Activated B cell treated with CpG ODN at 0.5 μM for 24 hours (primary cell): ENCODE results near the gene KDELR3. TPM values are rescaled to one million over a fixed set of nuclear protein-coding genes. Genes with fewer than 3 reads are reported as not detected.
A peak's percentile ranks its signal among the peaks of the same experiment; 100 is the strongest.

Experiments used
- ATAC-seq: fragments of 200-7000 bp; cut with Tn5 transposase; one replicate; pipeline ENCODE4 v1.10.0; 2021; ENCODE audit warnings: low read depth, mild to moderate bottlenecking, moderate library complexity
- CTCF ChIA-PET: fragments of 350-600 bp; sonication (Branson Sonifier 250); formaldehyde crosslinking; loops from one replicate; lab custom pipeline; 2021; ENCODE audit warnings: antibody characterized with exemption; lab: Charles Lee
- POLR2A ChIA-PET: fragments of 350-600 bp; sonication (Branson Sonifier 250); formaldehyde crosslinking; loops from one replicate; lab custom pipeline; 2021; ENCODE audit warnings: antibody characterized with exemption; lab: Charles Lee
- DNase-seq: peaks from one replicate; pipeline ENCODE4 v3.0.0; 2022
- H3K27ac Mint-ChIP-seq: one replicate; pipeline ENCODE4 v1.8.0; 2020; ENCODE audit warnings: mixed read lengths
- H3K27me3 Mint-ChIP-seq: one replicate; pipeline ENCODE4 v1.8.0; 2021; ENCODE audit warnings: mixed read lengths
- H3K36me3 Mint-ChIP-seq: one replicate; pipeline ENCODE4 v1.8.0; 2021; ENCODE audit warnings: low read depth, mixed read lengths
- H3K4me1 Mint-ChIP-seq: one replicate; pipeline ENCODE4 v1.8.0; 2021; ENCODE audit warnings: mixed read lengths
- H3K4me3 Mint-ChIP-seq: one replicate; pipeline ENCODE4 v1.8.0; 2020; ENCODE audit warnings: mild to moderate bottlenecking, mixed read lengths
- H3K9me3 Mint-ChIP-seq: one replicate; pipeline ENCODE4 v1.8.0; 2020; ENCODE audit warnings: mixed read lengths
- CTCF ChIP-seq: fragments of 200-600 bp; IDR thresholded peaks from one replicate; pipeline ENCODE4 v1.8.0; 2022; ENCODE audit warnings: antibody characterized with exemption, mild to moderate bottlenecking
- intact Hi-C: fragments of 100-400 bp; cut with micrococcal nuclease; formaldehyde crosslinking; loops from one replicate; pipeline ENCODE4 v1.15.1; 2024
- total RNA-seq: library from RNA; stranded (reverse); gene quantifications from 2 replicates; pipeline ENCODE4 v1.2.3, GENCODE V29; 2022

The KDELR3 gene
- total RNA-seq, 1 donor from 2014 or later, result not detected

DNA sequence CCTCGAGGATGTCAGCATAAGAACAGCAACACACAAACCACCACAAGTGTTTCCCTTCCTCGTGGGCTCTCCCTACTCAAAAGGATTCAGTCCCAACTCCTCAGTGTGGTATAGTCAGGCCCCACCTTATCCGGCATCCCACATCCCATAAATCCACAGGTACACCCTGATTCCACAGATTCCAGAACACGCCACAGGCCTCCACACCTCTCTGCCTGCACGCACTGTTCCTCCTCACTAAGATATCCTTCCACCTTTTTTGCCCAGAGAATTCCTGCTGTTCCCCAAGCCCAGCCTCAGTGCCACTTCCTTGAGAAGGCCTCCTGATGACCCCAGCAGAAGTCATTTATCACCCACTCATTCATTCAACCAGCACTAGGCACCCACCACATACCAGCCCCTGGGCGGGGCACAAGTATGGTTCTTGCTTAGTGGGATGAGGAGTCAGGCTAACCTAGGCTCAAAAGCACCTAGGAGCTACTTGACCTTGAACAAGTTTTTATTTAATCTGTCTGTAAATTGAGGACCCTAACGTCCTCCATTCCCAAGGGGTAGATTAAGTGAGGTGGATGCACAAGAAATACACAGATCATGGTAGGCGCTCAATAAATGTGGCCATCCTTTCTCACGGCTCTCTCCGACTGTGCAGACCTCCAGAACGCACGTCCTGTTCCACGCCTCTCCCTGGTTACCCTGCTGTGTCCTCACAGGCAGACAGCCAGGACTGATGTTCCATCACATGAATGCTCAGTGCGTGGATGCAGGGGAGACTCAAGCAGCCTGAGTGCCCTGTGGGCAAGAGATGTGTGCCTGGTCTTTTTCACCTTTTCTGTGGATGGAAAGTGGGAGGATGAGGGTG lies 10.8 kb upstream of the KDELR3 start:
- ChIA-PET CTCF (no interaction called here), POLR2A (no interaction called here)
- intact Hi-C loops, result no loop called here
- TF ChIP-seq CTCF, result no peak
- ATAC-seq (no peak), DNase-seq (no peak)
- peak overlapping the region; percentile 36 for H3K27ac Mint-ChIP-seq
- peak overlapping the region; percentile 56 for H3K4me3 Mint-ChIP-seq
- no peaks in the 10 kb centered on the region for H3K9me3 Mint-ChIP-seq
- peaks cover 71% of the 10 kb centered on the region for H3K27me3 Mint-ChIP-seq
- H3K4me1 Mint-ChIP-seq, result peaks cover 22% of the 10 kb centered on the region
- no peaks in the 10 kb centered on the region for H3K36me3 Mint-ChIP-seq

- no peaks in the 10 kb centered on the region for H3K36me3 Mint-ChIP-seq
- no peak overlapping the region for H3K27ac Mint-ChIP-seq
- H3K27me3 Mint-ChIP-seq, result peaks cover 74% of the 10 kb centered on the region
- no peak for TF ChIP-seq CTCF
- intact Hi-C loops, result no loop called here
- DNase-seq (no peak), ATAC-seq (no peak)
- no peaks in the 10 kb centered on the region for H3K9me3 Mint-ChIP-seq
- peaks cover 11% of the 10 kb centered on the region for H3K4me1 Mint-ChIP-seq
- ChIA-PET POLR2A (no interaction called here), CTCF (no interaction called here)
- H3K4me3 Mint-ChIP-seq, result no peak overlapping the region
Observed at GRCh38 chr22:38460426-38460840, 7.5 kb upstream of the KDELR3 start.

- Mint-ChIP-seq H3K4me3 (no peak overlapping the region), H3K36me3 (no peaks in the 10 kb centered on the region), H3K4me1 (peaks cover 13% of the 10 kb centered on the region), H3K9me3 (no peaks in the 10 kb centered on the region), H3K27me3 (peaks cover 77% of the 10 kb centered on the region), H3K27ac (no peak overlapping the region)
- TF ChIP-seq CTCF, result no peak
- DNase-seq, result no peak
- CTCF ChIA-PET, result no interaction called here
- no peak for ATAC-seq
- intact Hi-C loops, result no loop called here
- POLR2A ChIA-PET, result no interaction called here
Observed at GRCh38 chr22:38461057-38461413, 6.9 kb upstream of the KDELR3 start.

DNA sequence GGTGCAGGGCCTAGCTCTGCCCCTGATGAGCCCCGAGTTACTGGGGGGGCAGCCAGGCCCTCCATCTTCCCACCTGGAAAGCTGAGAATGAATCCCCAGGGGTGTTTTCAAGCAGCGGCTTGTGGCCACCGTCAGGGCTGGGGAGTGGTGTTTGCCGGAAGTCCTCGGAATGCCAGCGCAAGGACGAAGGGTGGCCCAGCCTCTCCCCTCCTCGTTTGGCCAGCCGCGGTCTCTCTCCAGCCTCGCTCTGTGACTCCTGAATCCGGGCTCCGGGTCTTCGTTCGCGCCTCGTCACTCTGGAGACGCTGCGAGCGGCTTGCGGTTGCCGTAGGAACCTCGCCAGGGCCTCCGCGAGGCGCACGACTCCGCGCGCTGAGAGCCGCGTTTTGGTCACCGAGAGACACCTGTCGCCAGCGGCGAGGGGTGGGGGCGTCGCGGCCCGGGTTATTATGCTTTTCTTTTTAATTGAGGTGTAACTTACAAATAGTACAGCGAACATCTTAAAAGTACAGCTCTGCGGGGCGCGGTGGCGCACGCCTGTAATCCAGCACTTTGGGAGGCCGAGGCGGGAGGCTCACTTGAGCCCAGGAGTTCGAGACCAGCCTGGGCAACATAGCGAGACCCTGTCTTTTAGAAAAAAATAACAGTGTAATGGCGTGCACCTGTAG lies 6.3 kb upstream of the KDELR3 start:
- no peak for DNase-seq
- no peak for TF ChIP-seq CTCF
- intact Hi-C loops, result no loop called here
- ChIA-PET POLR2A (no interaction called here), CTCF (no interaction called here)
- no peaks in the 10 kb centered on the region for H3K36me3 Mint-ChIP-seq
- no peaks in the 10 kb centered on the region for H3K9me3 Mint-ChIP-seq
- peaks cover 77% of the 10 kb centered on the region for H3K27me3 Mint-ChIP-seq
- peaks cover 9% of the 10 kb centered on the region for H3K4me1 Mint-ChIP-seq
- peak; percentile 67 for ATAC-seq
- H3K27ac Mint-ChIP-seq, result no peak overlapping the region
- H3K4me3 Mint-ChIP-seq, result no peak overlapping the region

DNA sequence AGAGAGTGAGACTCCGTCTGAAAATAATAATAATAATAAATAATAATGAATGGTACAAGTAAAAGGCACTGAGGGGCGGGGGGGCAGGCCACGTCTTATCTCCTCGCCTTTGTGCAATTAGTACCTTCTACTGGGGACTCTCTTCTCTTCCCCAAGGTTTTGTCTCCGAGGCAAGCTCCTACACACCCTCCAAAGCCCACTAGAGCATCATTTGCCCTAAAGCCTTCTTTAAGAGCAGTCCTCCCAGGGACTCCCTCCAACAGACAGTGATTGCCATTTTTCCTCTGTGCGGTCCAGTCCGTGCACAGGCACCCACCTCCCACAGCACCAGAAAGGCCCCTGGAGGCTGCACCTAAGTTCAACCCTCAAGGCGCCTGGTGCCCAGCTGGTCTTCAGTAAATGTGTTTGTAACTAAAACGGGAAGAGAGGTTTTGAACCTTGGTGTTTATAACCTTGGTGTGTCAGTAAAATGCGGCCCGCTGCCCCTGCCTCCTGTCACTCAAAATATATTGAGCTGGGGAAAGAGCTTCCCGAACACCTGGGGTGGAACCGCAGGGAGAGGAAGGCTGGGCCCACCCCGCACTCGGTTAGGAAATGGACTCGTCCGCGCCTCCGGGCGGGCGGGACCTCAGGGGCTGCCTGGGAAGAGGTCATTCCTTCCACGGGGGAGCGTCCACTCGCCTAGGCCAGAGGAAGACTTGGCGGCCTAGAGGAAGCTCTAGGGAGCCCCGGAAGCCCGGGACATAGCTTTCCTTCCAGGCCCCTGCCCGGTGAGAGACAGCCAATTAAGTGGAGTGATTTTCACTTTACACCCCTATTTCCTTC lies 4.7 kb upstream of the KDELR3 start:
- ATAC-seq (no peak), DNase-seq (no peak)
- TF ChIP-seq CTCF, result no peak
- ChIA-PET CTCF (no interaction called here), POLR2A (no interaction called here)
- Mint-ChIP-seq H3K36me3 (no peaks in the 10 kb centered on the region), H3K27ac (no peak overlapping the region), H3K4me1 (peaks cover 12% of the 10 kb centered on the region), H3K27me3 (peaks cover 71% of the 10 kb centered on the region), H3K4me3 (no peak overlapping the region), H3K9me3 (no peaks in the 10 kb centered on the region)
- intact Hi-C loops, result no loop called here
